HG02759 (cell line): ENCODE data around the gene PSKH1.

ENCODE experiments used
- ATAC-seq: cut with Tn5 transposase; IDR thresholded peaks from one replicate; pipeline ENCODE4 v1.9.1; 2021; ENCODE audit warnings: mild to moderate bottlenecking, moderate library complexity; ENCODE audit not compliant: unreplicated experiment

PSKH1 gene

DNA sequence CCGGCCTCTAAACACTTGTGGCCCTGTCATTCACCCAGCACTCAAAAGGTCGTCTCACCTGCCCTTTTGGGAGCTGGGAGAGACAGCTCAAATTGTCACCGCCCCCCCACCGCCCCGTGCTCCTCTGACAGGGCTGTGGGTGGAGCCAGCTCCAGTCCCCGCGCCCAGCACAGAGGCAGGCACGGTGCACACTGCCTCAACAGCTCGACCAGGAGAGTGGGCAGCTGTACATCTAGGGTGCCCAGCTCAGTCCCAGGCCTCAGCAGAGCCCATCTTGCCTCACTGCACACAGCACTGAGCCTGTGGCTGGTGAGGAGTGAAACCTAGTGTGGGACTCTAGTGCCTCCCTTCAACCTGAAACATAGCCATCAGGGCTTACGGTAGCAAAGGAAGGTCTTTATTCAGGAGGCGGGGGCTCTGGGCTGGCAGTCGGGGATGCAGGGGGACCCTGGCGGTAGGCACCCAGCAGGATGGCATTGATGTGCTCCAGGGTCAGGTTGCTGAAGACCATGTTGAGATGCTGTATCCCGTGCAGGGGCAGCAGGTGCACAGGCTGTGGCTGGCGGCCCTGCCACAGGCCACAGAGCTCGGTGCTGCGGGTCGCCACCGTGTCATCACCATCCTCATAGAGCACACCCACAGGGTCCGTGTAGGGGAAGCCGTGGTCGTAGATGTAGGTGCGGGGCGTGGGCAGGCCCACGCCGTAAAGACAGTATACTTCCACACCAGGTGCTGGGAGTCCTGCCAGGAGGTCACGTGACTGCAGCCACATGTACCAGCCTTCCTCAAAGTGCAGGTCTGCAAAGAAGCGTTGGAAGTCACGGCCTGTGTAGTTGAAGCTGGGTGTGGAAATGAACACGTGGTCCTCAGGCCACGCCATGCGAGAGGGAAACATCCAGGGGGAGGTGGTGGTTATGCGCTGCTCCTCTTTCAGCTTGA lies 46.7 kb downstream of the PSKH1 start:
- no peak for ATAC-seq

- no peak for ATAC-seq
Observed at GRCh38 chr16:67940446-67941089, 47.5 kb downstream of the PSKH1 start.

GRCh38 chr16:67941469-67942199 lies 48.6 kb downstream of the PSKH1 start:
- ATAC-seq: no peak

DNA sequence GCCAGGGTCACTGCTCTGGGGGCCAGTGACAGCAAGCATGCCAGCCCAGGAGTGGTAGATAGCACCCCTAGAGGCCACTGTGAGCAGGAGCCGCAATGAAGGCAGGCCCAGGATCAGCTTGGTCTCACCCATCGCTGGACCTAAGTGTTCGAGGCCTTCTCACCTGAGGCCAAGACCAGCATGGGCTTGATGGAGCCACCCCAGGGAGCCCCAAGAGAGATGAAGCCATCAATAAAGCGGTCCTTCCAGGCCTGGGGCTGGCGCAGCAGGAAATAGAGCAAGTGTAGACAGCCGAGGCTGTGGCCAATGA lies 49.1 kb downstream of the PSKH1 start:
- no peak for ATAC-seq

DNA sequence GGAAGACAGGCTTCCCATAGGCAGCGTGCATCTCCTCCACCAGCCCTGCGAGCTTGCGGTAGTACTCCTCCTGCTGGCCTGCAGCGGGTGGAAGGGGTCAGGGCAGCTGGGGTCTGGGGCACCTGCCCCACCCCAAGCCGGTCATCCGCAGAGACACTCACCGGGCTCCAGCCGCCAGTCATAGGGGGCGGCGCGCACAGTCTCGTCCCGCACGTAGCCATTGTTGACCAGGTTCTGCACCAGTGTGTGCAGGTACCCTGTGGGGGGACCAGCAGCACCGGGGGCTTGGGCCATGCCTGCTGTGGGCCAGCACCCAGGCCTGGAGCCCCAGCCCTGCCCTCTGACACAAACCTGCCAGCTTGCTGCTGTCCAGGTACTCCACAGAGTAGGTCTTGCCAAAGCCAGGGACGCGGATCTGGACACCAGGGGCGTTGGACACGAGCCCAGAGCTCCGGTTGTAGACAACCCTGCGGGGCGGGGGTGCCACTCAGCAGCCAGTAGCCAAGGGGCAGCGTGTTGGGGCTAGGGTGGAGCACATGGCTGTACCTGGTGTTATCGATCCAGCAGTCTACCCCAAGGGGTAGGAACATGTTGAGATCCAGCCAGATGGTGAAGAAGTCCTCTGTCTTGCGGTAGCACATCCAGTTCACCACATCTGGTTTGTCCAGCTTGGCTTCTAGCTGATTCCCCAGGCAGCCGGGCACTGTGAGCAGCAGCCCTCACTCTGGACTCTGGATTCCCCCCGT lies 49.6 kb downstream of the PSKH1 start:
- ATAC-seq: no peak

- ATAC-seq: no peak
Observed at GRCh38 chr16:67943256-67943618, 50.2 kb downstream of the PSKH1 start.

GRCh38 chr16:67943619-67944504 lies 50.8 kb downstream of the PSKH1 start, which contains the start of gene LCAT:
Gene LCAT, minus strand, starts transcription at chr16:67944120. Its CDS starts 19 bp downstream, at chr16:67944101.
- ATAC-seq: no peak

DNA sequence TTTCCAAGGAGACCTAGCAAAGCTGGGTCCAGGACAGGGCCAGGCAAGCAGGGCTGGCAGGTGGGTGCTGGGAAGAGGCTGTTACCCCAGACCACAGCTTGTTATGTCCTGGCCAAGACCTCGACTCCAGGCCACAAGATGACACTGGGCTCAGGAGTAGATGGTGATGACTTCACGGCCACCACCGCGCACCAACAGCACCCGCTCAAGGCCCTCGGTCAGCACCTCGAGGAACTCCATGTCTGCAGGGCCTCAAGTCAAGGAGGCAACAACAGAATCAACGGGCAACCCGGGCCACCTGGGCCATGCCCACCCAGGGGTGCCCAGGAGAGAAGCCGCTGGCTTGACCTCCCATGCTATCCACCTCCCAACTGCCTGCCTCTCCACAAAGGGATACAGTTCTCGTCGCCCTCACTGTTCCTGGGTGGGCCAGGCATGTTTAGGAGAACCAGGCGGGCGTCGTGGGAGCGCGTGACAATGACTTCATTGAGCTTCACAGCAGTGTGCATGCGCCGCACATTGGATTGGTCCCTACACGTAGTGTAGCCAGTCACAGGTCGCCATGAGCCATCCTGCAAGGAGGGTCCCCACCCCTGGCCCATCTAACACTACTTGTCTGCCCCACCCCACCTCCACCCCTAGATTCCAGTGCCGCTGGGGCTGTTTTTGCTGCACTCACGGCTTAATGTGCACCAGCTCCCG lies 51.8 kb downstream of the PSKH1 start:
- ATAC-seq: no peak

DNA sequence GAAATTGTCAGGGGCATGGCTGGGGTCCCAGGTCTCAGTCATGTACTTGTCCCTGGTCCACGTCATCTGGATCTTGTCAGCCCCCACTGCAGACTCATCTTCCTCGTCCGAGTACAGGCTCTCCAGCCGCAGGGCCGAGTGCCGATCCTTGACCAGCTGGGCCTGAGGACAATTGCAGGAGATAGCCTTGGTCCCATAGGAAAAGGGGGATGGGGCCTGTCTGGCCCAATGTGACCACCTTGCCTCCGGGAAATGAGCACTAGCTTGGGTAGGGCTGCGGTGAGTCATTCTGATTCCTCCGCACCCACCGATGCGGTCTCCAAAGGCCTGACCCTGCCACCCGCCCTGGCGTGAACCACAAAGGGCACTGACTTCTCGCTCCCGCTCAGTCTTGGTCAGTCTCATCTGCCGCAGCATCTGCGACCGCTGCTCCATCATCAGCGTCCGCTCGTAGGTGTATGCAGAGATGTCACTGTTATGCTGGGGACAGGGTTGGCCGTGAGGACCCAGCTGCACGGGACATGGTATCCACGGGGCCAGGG lies 52.4 kb downstream of the PSKH1 start:
- no peak for ATAC-seq

- ATAC-seq: no peak
Observed at GRCh38 chr16:67946128-67946569, 53.1 kb downstream of the PSKH1 start.

DNA sequence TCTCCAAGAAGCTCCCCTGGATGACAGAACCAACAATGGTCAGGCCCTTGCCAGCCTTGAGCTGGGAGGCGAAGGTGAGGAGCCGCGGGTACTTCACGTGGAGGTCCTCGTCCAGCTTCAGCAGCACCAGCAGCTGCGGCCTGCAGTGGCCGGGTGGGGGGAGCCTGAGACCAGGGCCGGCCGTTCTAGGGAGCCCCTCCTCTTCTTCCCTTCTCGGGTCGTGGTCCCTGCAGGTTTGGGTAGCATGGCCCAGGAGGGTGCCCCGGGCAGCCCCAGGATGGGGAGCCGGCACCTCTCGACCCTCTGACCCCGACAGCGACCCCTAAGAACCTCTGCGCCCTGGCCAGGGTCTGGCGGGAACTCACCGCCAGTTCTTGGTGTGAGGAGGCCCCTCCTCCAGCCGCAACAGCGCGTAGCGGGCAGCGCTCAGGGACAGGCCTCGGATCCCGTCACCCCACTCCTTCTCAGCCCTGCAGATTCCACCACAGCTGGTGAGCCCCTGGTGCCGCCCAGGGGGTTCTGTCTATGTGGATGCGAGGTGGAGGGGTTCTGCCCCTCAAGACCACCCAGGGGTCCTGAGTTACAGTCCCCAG lies 54.0 kb downstream of the PSKH1 start:
- no peak for ATAC-seq

- ATAC-seq: no peak
Observed at GRCh38 chr16:67948015-67948414, 55.0 kb downstream of the PSKH1 start.

DNA sequence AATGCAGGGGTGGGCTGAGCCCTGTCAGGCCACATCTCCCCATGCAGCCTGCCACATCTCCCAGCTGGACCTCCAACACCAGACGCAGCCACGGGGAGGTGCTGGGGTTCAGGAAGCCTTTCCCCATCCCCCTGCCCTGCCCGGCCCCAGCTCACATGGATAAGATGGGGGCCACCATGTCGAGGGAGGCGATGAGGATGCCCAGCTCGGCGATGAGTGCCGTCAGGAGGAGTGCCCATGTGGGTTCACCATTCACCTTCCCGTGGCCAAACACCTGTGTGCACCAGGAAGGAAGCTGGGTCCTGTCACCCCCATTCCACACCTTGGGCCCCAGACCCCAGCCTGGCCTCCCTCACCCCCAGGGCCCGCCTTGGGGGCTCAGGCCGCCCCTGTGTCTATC lies 56.6 kb downstream of the PSKH1 start:
- no peak for ATAC-seq

- no peak for ATAC-seq
Observed at GRCh38 chr16:67950335-67950843, 57.3 kb downstream of the PSKH1 start.

DNA sequence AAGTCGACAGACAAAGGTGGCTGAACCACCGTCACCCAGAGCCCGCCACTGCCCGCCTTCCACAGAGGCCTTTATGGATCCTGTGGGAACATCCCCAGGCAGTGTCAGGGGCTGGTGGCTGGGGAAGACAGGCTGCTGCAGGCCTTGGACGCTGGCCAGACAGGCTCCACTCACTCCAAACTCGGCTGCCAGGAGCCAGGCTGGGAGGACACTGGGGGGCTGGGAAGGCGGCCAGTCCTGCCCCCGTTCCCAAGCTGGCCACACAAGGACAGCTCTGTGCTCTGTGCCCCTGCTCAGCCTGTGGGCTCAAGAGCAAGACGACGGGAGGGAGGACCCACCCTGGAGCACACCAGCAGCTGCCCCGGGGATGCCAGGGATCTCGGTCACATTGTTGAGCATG lies 58.4 kb downstream of the PSKH1 start:
- ATAC-seq: no peak

- no peak for ATAC-seq
Observed at GRCh38 chr16:67953641-67954375, 60.8 kb downstream of the PSKH1 start.

DNA sequence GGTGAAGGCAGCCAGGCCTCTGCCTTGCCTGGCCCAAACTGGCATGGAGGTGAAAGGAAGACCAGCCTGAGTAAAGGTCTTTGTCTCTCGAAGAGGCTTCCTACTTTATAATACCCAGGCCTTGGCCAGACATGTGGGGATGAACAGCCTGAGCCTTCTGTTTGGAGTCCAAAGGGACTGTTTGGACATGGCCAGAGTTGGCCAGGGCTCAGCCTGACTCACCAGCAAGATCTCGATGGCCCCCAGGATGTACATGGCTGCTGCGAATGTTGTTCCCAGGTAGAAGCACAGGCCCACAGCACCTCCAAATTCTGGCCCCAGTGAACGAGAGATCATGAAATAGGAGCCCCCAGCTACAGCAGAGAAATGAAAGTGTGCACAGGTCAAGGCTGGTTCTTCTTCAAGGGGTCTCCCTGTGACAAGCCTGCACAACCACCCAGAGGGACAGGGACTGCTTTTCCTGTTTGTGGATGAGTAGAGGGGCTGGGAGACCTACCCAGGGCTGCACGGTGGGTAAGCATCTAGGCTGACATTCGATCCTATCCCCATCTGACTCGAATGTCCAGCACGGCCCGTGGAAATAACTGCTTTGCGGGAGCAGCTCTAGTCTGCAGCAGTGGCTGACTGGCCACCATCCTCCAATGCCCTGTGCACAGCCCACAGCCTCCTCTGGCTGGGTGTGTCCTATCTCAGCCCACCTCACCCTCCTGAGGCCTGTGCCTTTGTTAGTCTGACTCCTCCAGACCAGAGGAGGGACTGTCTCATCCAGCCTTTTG lies 61.6 kb downstream of the PSKH1 start:
- no peak for ATAC-seq
